Body of pancreas (tissue), 4 donors: ENCODE measurements around the gene ZNF431.

ENCODE experiments used
- CTCF ChIP-seq, 7 experiments: fragments of 450-650 bp in 4 of 7; fragments of 200-600 bp in 3 of 7; sonication (generic) in 3 of 7; IDR thresholded peaks; one replicate each; pipeline ENCODE4 v1.5.1; 2016 to 2019; ENCODE audit warnings: antibody characterized with exemption in 7 of 7
- POLR2A ChIP-seq, 3 donors: fragments of 450-650 bp; IDR thresholded peaks; one replicate each; pipeline ENCODE4 v1.6.1; 2016; ENCODE audit warnings: antibody characterized with exemption in 3 of 3, mild to moderate bottlenecking in 2 of 3

- TF ChIP-seq CTCF (IDR thresholded peaks at IDR 0.05) (no peak), POLR2A (IDR thresholded peaks at IDR 0.05) (no peak)
Measured at GRCh38 chr19:21127898-21128297, 13.9 kb upstream of the ZNF431 start.
